ENCODE data around the gene STXBP6.

DNA sequence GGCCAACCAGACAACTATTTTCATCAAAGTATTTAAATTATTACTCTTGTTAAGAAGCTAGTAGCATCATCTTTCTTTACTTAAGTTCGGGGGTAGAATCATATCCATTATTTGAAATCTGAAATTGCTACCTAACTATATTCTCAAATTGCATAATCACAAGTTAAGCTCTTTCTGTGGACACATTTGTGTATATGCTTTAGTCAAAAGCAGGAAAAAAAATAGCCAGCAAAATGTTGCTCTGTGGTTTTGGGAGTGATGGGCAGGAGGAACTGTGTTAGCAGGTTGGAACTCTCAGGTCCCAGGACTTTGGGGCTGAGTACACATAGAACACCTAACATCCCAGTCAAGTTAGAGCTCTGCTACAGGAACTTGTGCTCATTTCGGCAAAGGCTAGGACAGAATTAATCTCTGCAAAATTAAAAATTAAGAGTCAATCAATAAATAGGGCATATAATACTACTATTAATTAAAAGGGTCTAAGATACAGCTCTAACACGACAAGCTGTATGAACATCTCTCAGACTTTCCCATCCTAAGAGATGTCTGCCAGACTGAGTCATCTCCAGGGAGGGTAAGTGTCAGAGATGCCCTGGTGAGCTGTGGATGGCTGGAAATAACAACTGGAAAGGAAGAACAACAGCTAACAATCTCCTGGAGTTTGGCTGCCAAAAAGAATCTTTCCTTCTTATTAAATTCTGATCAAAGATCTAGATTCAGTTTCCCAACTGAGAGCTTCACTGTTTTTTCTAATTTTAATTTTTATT lies 212.5 kb downstream of the STXBP6 start:
- no peak for TF ChIP-seq POLR2A (IDR thresholded peaks at IDR 0.05; ENCODE audit: low read length)
- no peak for TF ChIP-seq GATA1 (IDR thresholded peaks at IDR 0.05; ENCODE audit: low read depth, low read length)

All from erythroblast (primary cell).